HG03064 (cell line): Measurements from ENCODE around the gene WASF3.

ENCODE experiments used
- ATAC-seq: cut with Tn5 transposase; IDR thresholded peaks from one replicate; pipeline ENCODE4 v1.9.1; 2021; ENCODE audit warnings: low read depth; ENCODE audit not compliant: unreplicated experiment

Gene WASF3

GRCh38 chr13:26541678-26542568 lies 15.6 kb upstream of the WASF3 start:
- ATAC-seq: no peak

- no peak for ATAC-seq
These were observed 12.8 kb upstream of the WASF3 start for GRCh38 chr13:26544707-26545106.

- ATAC-seq: no peak
These were observed 9.2 kb upstream of the WASF3 start for GRCh38 chr13:26548205-26548765.

- ATAC-seq: no peak
These were observed 7.8 kb upstream of the WASF3 start for GRCh38 chr13:26549713-26550112.

- ATAC-seq: no peak
These were observed 6.1 kb upstream of the WASF3 start for GRCh38 chr13:26551255-26551860.

- ATAC-seq: no peak
These were observed 2.1 kb upstream of the WASF3 start for GRCh38 chr13:26555413-26555812.

GRCh38 chr13:26557051-26557392 lies 461 bp upstream of the WASF3 start:
- peak; percentile 33 for ATAC-seq

- ATAC-seq: no peak
These were observed 757 bp downstream of the WASF3 start for GRCh38 chr13:26558074-26558805.

GRCh38 chr13:26558987-26559386 lies 1.5 kb downstream of the WASF3 start:
- ATAC-seq: no peak

GRCh38 chr13:26560456-26560855 lies 3.0 kb downstream of the WASF3 start:
- ATAC-seq: no peak

GRCh38 chr13:26561067-26561466 lies 3.6 kb downstream of the WASF3 start:
- ATAC-seq: no peak

GRCh38 chr13:26561651-26562511 lies 4.4 kb downstream of the WASF3 start:
- ATAC-seq: no peak

GRCh38 chr13:26562512-26562890 lies 5.0 kb downstream of the WASF3 start:
- ATAC-seq: no peak

- ATAC-seq: no peak
These were observed 6.2 kb downstream of the WASF3 start for GRCh38 chr13:26563713-26564112.

GRCh38 chr13:26568132-26568815 lies 10.8 kb downstream of the WASF3 start:
- no peak for ATAC-seq

GRCh38 chr13:26571518-26571917 lies 14.0 kb downstream of the WASF3 start:
- ATAC-seq: no peak

- ATAC-seq: no peak
These were observed 17.8 kb downstream of the WASF3 start for GRCh38 chr13:26575244-26575643.

- ATAC-seq: no peak
These were observed 22.1 kb downstream of the WASF3 start for GRCh38 chr13:26579580-26579979.

- ATAC-seq: no peak
These were observed 26.2 kb downstream of the WASF3 start for GRCh38 chr13:26583662-26584061.

GRCh38 chr13:26584713-26585112 lies 27.2 kb downstream of the WASF3 start:
- ATAC-seq: no peak
